OCI-LY3 (cell line): Measurements from ENCODE around the gene CLSTN2.

ENCODE experiments used
- EZH2phosphoT487 ChIP-seq: fragments of 200-600 bp; shearing (Covaris generic); IDR thresholded peaks from 2 replicates; pipeline ENCODE4 v1.6.1; 2018; ENCODE audit warnings: antibody characterized with exemption, mixed run types, low read depth
- TF ChIP-seq, protein P1 (sequence below): fragments of 200-600, 300-600 bp; sonication (generic); IDR thresholded peaks from 2 replicates; pipeline ENCODE4 v1.5.1; 2014; ENCODE audit warnings: antibody characterized with exemption, low read length, low read depth

GRCh38 chr3:140553591-140553990 is 618.6 kb downstream of the CLSTN2 start:
- TF ChIP-seq, protein P1, sequence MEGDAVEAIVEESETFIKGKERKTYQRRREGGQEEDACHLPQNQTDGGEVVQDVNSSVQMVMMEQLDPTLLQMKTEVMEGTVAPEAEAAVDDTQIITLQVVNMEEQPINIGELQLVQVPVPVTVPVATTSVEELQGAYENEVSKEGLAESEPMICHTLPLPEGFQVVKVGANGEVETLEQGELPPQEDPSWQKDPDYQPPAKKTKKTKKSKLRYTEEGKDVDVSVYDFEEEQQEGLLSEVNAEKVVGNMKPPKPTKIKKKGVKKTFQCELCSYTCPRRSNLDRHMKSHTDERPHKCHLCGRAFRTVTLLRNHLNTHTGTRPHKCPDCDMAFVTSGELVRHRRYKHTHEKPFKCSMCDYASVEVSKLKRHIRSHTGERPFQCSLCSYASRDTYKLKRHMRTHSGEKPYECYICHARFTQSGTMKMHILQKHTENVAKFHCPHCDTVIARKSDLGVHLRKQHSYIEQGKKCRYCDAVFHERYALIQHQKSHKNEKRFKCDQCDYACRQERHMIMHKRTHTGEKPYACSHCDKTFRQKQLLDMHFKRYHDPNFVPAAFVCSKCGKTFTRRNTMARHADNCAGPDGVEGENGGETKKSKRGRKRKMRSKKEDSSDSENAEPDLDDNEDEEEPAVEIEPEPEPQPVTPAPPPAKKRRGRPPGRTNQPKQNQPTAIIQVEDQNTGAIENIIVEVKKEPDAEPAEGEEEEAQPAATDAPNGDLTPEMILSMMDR = no peak
- TF ChIP-seq EZH2phosphoT487 = no peak
